ENCODE results near the gene ATG10. TPM values are rescaled to one million over a fixed set of nuclear protein-coding genes. Genes with fewer than 3 reads are reported as not detected.
A peak's percentile ranks its signal among the peaks of the same experiment; 100 is the strongest.

ATG10 gene
- total RNA-seq, 1 donor from 2014 or later, result 6.0 TPM

- no peak for TF ChIP-seq CTCF (IDR thresholded peaks at IDR 0.05; ENCODE audit: borderline replicate concordance)
- intact Hi-C loops (cut with micrococcal nuclease), result no loop called here
- no peaks in the 10 kb centered on the region for H3K27me3 ChIP-seq (ENCODE audit: low read depth)
- no peak for DNase-seq
- H3K9me3 ChIP-seq (replicated peaks), result no peaks in the 10 kb centered on the region
- H3K27ac ChIP-seq (replicated peaks), result peak overlapping the region; percentile 94
- peak overlapping the region; percentile 94 for H3K4me3 ChIP-seq
- H3K4me1 ChIP-seq, result peaks cover 38% of the 10 kb centered on the region
- peaks cover 30% of the 10 kb centered on the region for H3K36me3 ChIP-seq
Observed at GRCh38 chr5:82278711-82279370, 307.0 kb downstream of the ATG10 start.

- no peaks in the 10 kb centered on the region for H3K36me3 ChIP-seq
- no peak for DNase-seq
- no peaks in the 10 kb centered on the region for H3K9me3 ChIP-seq (replicated peaks)
- H3K4me3 ChIP-seq, result no peak overlapping the region
- intact Hi-C loops (cut with micrococcal nuclease), result no loop called here
- TF ChIP-seq CTCF (IDR thresholded peaks at IDR 0.05; ENCODE audit: borderline replicate concordance), result no peak
- no peaks in the 10 kb centered on the region for H3K27me3 ChIP-seq (ENCODE audit: low read depth)
- no peak overlapping the region for H3K27ac ChIP-seq (replicated peaks)
- peaks cover 10% of the 10 kb centered on the region for H3K4me1 ChIP-seq
Observed at GRCh38 chr5:82283893-82284292, 312.1 kb downstream of the ATG10 start.

- peaks cover 3% of the 10 kb centered on the region for H3K4me1 ChIP-seq
- H3K9me3 ChIP-seq (replicated peaks), result no peaks in the 10 kb centered on the region
- no peak for DNase-seq
- intact Hi-C loops (cut with micrococcal nuclease), result no loop called here
- no peak overlapping the region for H3K4me3 ChIP-seq
- no peak overlapping the region for H3K27ac ChIP-seq (replicated peaks)
- TF ChIP-seq CTCF (IDR thresholded peaks at IDR 0.05; ENCODE audit: borderline replicate concordance), result no peak
- H3K27me3 ChIP-seq (ENCODE audit: low read depth), result no peaks in the 10 kb centered on the region
- no peaks in the 10 kb centered on the region for H3K36me3 ChIP-seq
Observed at GRCh38 chr5:82285206-82285605, 313.4 kb downstream of the ATG10 start.

- H3K9me3 ChIP-seq (replicated peaks), result no peaks in the 10 kb centered on the region
- peaks cover 7% of the 10 kb centered on the region for H3K4me1 ChIP-seq
- DNase-seq, result no peak
- H3K27me3 ChIP-seq (ENCODE audit: low read depth), result no peaks in the 10 kb centered on the region
- intact Hi-C loops (cut with micrococcal nuclease), result no loop called here
- H3K4me3 ChIP-seq, result no peak overlapping the region
- no peak for TF ChIP-seq CTCF (IDR thresholded peaks at IDR 0.05; ENCODE audit: borderline replicate concordance)
- no peak overlapping the region for H3K27ac ChIP-seq (replicated peaks)
- H3K36me3 ChIP-seq, result no peaks in the 10 kb centered on the region
Observed at GRCh38 chr5:82287625-82288024, 315.8 kb downstream of the ATG10 start.

- H3K27ac ChIP-seq (replicated peaks), result no peak overlapping the region
- no peak overlapping the region for H3K4me3 ChIP-seq
- H3K36me3 ChIP-seq, result no peaks in the 10 kb centered on the region
- TF ChIP-seq CTCF (IDR thresholded peaks at IDR 0.05; ENCODE audit: borderline replicate concordance), result no peak
- intact Hi-C loops (cut with micrococcal nuclease), result no loop called here
- H3K4me1 ChIP-seq, result peaks cover 7% of the 10 kb centered on the region
- no peaks in the 10 kb centered on the region for H3K27me3 ChIP-seq (ENCODE audit: low read depth)
- no peak for DNase-seq
- H3K9me3 ChIP-seq (replicated peaks), result no peaks in the 10 kb centered on the region
Observed at GRCh38 chr5:82290005-82290404, 318.2 kb downstream of the ATG10 start.

Measured in left ventricle myocardium inferior (tissue), 1 donor.